Naive thymus-derived CD8-positive, alpha-beta T cell (primary cell): ENCODE data around the gene KRT24. TPM values are rescaled to one million over a fixed set of nuclear protein-coding genes. Genes with fewer than 3 reads are reported as not detected.
A peak's percentile ranks its signal among the peaks of the same experiment; 100 is the strongest.
"Not testable (repeated sequence)": the region's sequence is repeated elsewhere in the genome, so short reads cannot be mapped to it uniquely, and the experiment has no call there.

Experiments used
- ATAC-seq, 2 donors: fragments of 150-1000 bp; cut with Tn5 transposase in 1 of 2; sonication (Bioruptor Pico), chemical (Tn5 transposase) in 1 of 2; 1 replicate in 1 of 2; 2 replicates in 1 of 2; pipeline ENCODE4 v1.10.0; 2021; ENCODE audit warnings: mild to moderate bottlenecking in 2 of 2, moderate library complexity in 2 of 2
- POLR2A ChIA-PET: fragments of 350-600 bp; sonication (Branson Sonifier 250); formaldehyde crosslinking; loops from one replicate; lab custom pipeline; 2021; ENCODE audit warnings: antibody characterized with exemption; lab: Charles Lee
- DNase-seq, 10 donors: peaks; one replicate each; pipeline versions ENCODE4 v3.0.0 to v3.0.0-alpha.2; 2020 to 2022
- H3K27ac Mint-ChIP-seq, 10 donors: one replicate each; pipeline ENCODE4 v1.8.0; 2020 to 2022; ENCODE audit warnings: mild to moderate bottlenecking in 10 of 10, mixed read lengths in 10 of 10, moderate library complexity in 4 of 10, inconsistent platforms in 1 of 10
- H3K27me3 Mint-ChIP-seq, 5 donors: one replicate each; pipeline ENCODE4 v1.8.0; 2021 to 2022; ENCODE audit warnings: mixed read lengths in 5 of 5
- H3K36me3 Mint-ChIP-seq, 3 donors: one replicate each; pipeline ENCODE4 v1.8.0; 2020 to 2022; ENCODE audit warnings: mixed read lengths in 3 of 3, mild to moderate bottlenecking in 2 of 3, inconsistent platforms in 1 of 3
- H3K4me1 Mint-ChIP-seq, 4 donors: one replicate each; pipeline ENCODE4 v1.8.0; 2021 to 2022; ENCODE audit warnings: mixed read lengths in 4 of 4
- H3K4me3 Mint-ChIP-seq, 10 donors: one replicate each; pipeline ENCODE4 v1.8.0; 2020 to 2022; ENCODE audit warnings: mild to moderate bottlenecking in 10 of 10, mixed read lengths in 10 of 10, moderate library complexity in 6 of 10, inconsistent platforms in 1 of 10
- H3K9me3 Mint-ChIP-seq, 9 donors: one replicate each; pipeline ENCODE4 v1.8.0; 2020 to 2022; ENCODE audit warnings: mixed read lengths in 9 of 9, mild to moderate bottlenecking in 3 of 9, inconsistent platforms in 1 of 9, moderate library complexity in 1 of 9
- polyA plus RNA-seq, 3 donors: library from polyadenylated mRNA; unstranded; fragments of 300-500 nt; fragmentation: Illumina TruSeq; gene quantifications; one replicate each; pipeline ENCODE4 v1.2.3, GENCODE V29; 2021
- total RNA-seq, 8 experiments: library from RNA in 2 of 8; stranded (reverse) in 2 of 8; gene quantifications; one replicate each; pipeline ENCODE4 v1.2.3 and lab custom pipeline; 2021 to 2026

Gene KRT24
- total RNA-seq (not detected), polyA plus RNA-seq (not detected), total RNA-seq (lab: John Stamatoyannopoulos, UW) (0 reads per million in 6 experiments)

GRCh38 chr17:40703652-40704051 is at the start of gene KRT24:
Gene KRT24, minus strand, starts transcription at chr17:40703752. Its CDS starts 59 bp downstream, at chr17:40703693.
- H3K36me3 Mint-ChIP-seq = no peaks in the 10 kb centered on the region
- no peaks in the 10 kb centered on the region for H3K9me3 Mint-ChIP-seq
- H3K4me1 Mint-ChIP-seq = no peaks in the 10 kb centered on the region
- H3K27ac Mint-ChIP-seq = no peak within 1 kb of the TSS
- no peak for DNase-seq
- H3K4me3 Mint-ChIP-seq = no peak within 1 kb of the TSS
- POLR2A ChIA-PET = no interaction called here
- H3K27me3 Mint-ChIP-seq = peaks cover 13 to 47% (median 25%) of the 10 kb centered on the region in 5 donors
- ATAC-seq = no peak

DNA sequence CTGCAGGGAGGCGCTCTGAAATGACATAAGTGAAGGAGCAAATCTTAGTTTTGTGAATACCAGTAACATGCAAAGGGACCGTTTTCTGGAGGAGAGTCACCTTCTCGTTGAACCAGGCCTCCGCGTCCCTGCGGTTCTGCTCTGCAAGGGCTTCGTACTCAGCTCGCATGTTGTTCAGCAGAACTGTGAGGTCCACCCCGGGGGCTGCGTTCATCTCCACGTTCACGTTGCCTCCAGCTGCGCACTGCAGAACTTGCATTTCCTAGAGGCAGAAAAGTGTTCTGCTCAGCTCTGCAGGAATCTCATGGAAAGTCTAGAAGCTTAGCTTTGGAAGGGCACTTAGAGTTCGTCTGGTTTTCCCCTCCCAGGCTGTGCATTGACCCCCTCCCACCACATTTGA is 47.5 kb upstream of the KRT24 start:
- Mint-ChIP-seq H3K27ac (no peak overlapping the region), H3K9me3 (peaks cover 0 to 4% (median 2%) of the 10 kb centered on the region in 9 donors), H3K27me3 (peaks cover 9 to 45% (median 26%) of the 10 kb centered on the region in 5 donors), H3K4me3 (no peak overlapping the region), H3K4me1 (no peaks in the 10 kb centered on the region), H3K36me3 (no peaks in the 10 kb centered on the region)
- ATAC-seq (no peak), DNase-seq (no peak)
- POLR2A ChIA-PET = no interaction called here

DNA sequence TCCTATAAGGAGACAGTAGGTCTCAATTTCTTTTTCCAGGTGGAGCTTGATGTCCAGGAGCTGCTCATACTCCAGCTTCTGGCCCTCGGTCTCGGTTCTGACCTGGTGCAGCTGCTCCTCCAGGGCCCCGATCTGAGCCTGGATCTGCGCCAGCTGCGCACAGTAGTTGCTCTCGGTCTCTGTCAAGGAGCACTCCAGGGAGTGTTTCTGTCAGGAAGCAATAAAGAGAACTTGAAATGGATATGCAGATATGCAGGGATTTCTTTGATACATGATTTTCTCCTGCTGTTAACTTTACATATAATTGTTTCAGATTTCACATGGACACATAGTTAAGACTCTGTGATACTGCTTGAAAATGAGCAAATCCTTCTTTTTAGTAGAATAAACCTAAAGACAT is 46.8 kb upstream of the KRT24 start:
- H3K4me3 Mint-ChIP-seq = no peak overlapping the region
- peaks cover 10 to 46% (median 29%) of the 10 kb centered on the region in 5 donors for H3K27me3 Mint-ChIP-seq
- H3K36me3 Mint-ChIP-seq = no peaks in the 10 kb centered on the region
- ATAC-seq (no peak), DNase-seq (no peak)
- no peak overlapping the region for H3K27ac Mint-ChIP-seq
- H3K4me1 Mint-ChIP-seq = no peaks in the 10 kb centered on the region
- POLR2A ChIA-PET = no interaction called here
- peaks cover 0 to 4% (median 2%) of the 10 kb centered on the region in 9 donors for H3K9me3 Mint-ChIP-seq

- DNase-seq, H3K4me1 Mint-ChIP-seq, H3K4me3 Mint-ChIP-seq, POLR2A ChIA-PET, H3K36me3 Mint-ChIP-seq, ATAC-seq, H3K9me3 Mint-ChIP-seq, H3K27ac Mint-ChIP-seq: not testable (repeated sequence)
- H3K27me3 Mint-ChIP-seq = peaks cover 10 to 57% (median 25%) of the 10 kb centered on the region in 5 donors
These were observed 45.1 kb upstream of the KRT24 start for GRCh38 chr17:40748666-40749065.

GRCh38 chr17:40738553-40738952 is 35.0 kb upstream of the KRT24 start:
- Mint-ChIP-seq H3K4me1 (peaks cover 0 to 2% (median 0%) of the 10 kb centered on the region in 4 donors), H3K4me3 (no peak overlapping the region), H3K27me3 (peaks cover 9 to 32% (median 22%) of the 10 kb centered on the region in 5 donors), H3K36me3 (peaks cover 0 to 7% (median 3%) of the 10 kb centered on the region in 3 donors), H3K27ac (peak overlapping the region in 1 of 10 donors; percentile 6), H3K9me3 (peaks cover 0 to 14% (median 7%) of the 10 kb centered on the region in 9 donors)
- POLR2A ChIA-PET = no interaction called here
- no peak for ATAC-seq
- DNase-seq = no peak

DNA sequence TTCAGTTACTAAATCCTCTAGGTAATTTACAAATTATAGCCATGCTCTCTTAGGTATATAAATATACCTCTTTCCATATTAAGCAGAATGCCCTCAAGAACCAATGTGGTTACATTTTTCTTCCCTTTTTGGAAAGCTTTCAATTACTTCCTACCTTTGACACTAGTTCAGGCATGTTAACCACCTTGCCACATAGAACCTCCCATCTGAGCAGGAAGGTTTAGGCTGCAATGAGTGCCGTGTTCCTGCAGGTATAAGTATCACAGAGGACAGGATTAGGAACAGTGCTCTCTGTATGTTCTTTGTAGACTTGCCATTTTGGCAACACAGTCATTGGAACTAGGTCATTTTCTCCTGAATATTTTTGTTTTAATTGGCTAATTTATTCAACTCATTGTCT is 31.5 kb upstream of the KRT24 start:
- DNase-seq = no peak
- Mint-ChIP-seq H3K27ac (no peak overlapping the region), H3K27me3 (peaks cover 8 to 39% (median 23%) of the 10 kb centered on the region in 5 donors), H3K4me3 (no peak overlapping the region), H3K9me3 (no peaks in the 10 kb centered on the region), H3K36me3 (no peaks in the 10 kb centered on the region), H3K4me1 (peaks cover 0 to 2% (median 0%) of the 10 kb centered on the region in 4 donors)
- POLR2A ChIA-PET = no interaction called here
- ATAC-seq = no peak

GRCh38 chr17:40734018-40734417 is 30.5 kb upstream of the KRT24 start:
- no peak for ATAC-seq
- no peaks in the 10 kb centered on the region for H3K36me3 Mint-ChIP-seq
- no peaks in the 10 kb centered on the region for H3K9me3 Mint-ChIP-seq
- H3K27ac Mint-ChIP-seq = no peak overlapping the region
- no peak for DNase-seq
- H3K27me3 Mint-ChIP-seq = peaks cover 6 to 39% (median 23%) of the 10 kb centered on the region in 5 donors
- peaks cover 0 to 2% (median 0%) of the 10 kb centered on the region in 4 donors for H3K4me1 Mint-ChIP-seq
- POLR2A ChIA-PET = interaction anchor here (0.7 kb wide), 1 partner anchor 686 kb away, joined by 4 read pairs; no protein-coding TSS in a partner anchor
- H3K4me3 Mint-ChIP-seq = no peak overlapping the region

DNA sequence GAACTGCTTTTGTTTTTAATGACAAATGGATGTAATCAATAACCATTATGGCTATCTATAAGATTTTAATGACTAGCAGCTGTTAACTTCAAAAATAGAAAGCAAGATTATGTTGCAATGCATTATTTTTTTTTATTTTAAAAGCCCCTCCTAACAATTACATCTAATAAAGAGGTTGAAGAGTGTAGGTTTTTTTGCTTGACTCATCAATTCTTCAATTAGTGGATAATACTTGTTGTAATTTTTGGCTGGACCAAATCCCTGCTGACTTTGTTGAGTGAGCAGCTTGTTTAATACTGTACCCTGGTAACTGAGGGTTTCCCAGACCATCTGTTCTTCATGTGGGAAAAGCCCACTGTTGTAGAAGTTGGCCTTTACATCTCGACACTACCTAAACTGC is 27.4 kb upstream of the KRT24 start:
- POLR2A ChIA-PET = no interaction called here
- no peak overlapping the region for H3K27ac Mint-ChIP-seq
- no peaks in the 10 kb centered on the region for H3K9me3 Mint-ChIP-seq
- H3K36me3 Mint-ChIP-seq = no peaks in the 10 kb centered on the region
- ATAC-seq (no peak), DNase-seq (no peak)
- no peak overlapping the region for H3K4me3 Mint-ChIP-seq
- peaks cover 4 to 27% (median 18%) of the 10 kb centered on the region in 5 donors for H3K27me3 Mint-ChIP-seq
- H3K4me1 Mint-ChIP-seq = peaks cover 0 to 10% (median 0%) of the 10 kb centered on the region in 4 donors

GRCh38 chr17:40727447-40728231 is 24.1 kb upstream of the KRT24 start:
- H3K27ac Mint-ChIP-seq = peak overlapping the region in 1 of 10 donors; percentile 46
- H3K36me3 Mint-ChIP-seq = no peaks in the 10 kb centered on the region
- H3K4me3 Mint-ChIP-seq = peak overlapping the region in 1 of 10 donors; percentile 37
- no peak for ATAC-seq
- POLR2A ChIA-PET = interaction anchor here (1.0 kb wide), 1 partner anchor 93 kb away, joined by 3 read pairs; no protein-coding TSS in a partner anchor
- peaks cover 0 to 10% (median 0%) of the 10 kb centered on the region in 4 donors for H3K4me1 Mint-ChIP-seq
- no peaks in the 10 kb centered on the region for H3K9me3 Mint-ChIP-seq
- peaks cover 4 to 46% (median 14%) of the 10 kb centered on the region in 5 donors for H3K27me3 Mint-ChIP-seq
- no peak for DNase-seq

- DNase-seq = peak in 3 of 10 donors; percentile 15 to 31 (median 30)
- H3K4me1 Mint-ChIP-seq = peaks cover 0 to 10% (median 0%) of the 10 kb centered on the region in 4 donors
- H3K27me3 Mint-ChIP-seq = peaks cover 4 to 40% (median 14%) of the 10 kb centered on the region in 5 donors
- POLR2A ChIA-PET = interaction anchor here (1.0 kb wide), 1 partner anchor 94 kb away, joined by 3 read pairs; no protein-coding TSS in a partner anchor
- H3K27ac Mint-ChIP-seq = no peak overlapping the region
- no peaks in the 10 kb centered on the region for H3K36me3 Mint-ChIP-seq
- H3K4me3 Mint-ChIP-seq = no peak overlapping the region
- H3K9me3 Mint-ChIP-seq = no peaks in the 10 kb centered on the region
- peak in 1 of 2 donors; percentile 56 for ATAC-seq
These were observed 23.4 kb upstream of the KRT24 start for GRCh38 chr17:40726919-40727318.

- Mint-ChIP-seq H3K27me3 (peaks cover 1 to 19% (median 10%) of the 10 kb centered on the region in 5 donors), H3K36me3 (no peaks in the 10 kb centered on the region), H3K4me3 (no peak overlapping the region), H3K9me3 (no peaks in the 10 kb centered on the region), H3K4me1 (peaks cover 0 to 10% (median 0%) of the 10 kb centered on the region in 4 donors), H3K27ac (peak overlapping the region in 1 of 10 donors; percentile 67)
- no peak for DNase-seq
- POLR2A ChIA-PET = no interaction called here
- ATAC-seq = no peak
These were observed 21.1 kb upstream of the KRT24 start for GRCh38 chr17:40724656-40725055.

DNA sequence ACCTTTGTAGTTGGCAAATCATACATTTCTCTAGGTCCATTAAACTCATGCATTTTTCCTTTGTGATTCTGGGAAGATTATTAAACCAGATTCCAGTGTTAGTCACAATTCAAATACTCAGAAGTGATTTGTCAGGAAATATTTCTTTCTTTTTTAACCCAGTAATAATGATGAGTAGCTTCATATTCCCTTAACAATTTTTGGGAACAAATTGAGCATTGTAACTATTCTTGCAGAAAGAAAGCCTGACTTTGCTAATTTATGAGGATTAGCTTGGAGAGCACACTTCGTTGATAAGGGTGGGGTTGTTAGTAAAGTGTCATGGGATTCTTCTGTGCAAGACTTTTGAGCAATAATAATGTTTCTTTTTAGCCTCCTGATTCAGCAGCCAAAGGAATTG is 18.7 kb upstream of the KRT24 start:
- DNase-seq (no peak), ATAC-seq (no peak)
- Mint-ChIP-seq H3K9me3 (no peaks in the 10 kb centered on the region), H3K4me1 (peaks cover 0 to 2% (median 0%) of the 10 kb centered on the region in 4 donors), H3K36me3 (no peaks in the 10 kb centered on the region), H3K27ac (no peak overlapping the region), H3K27me3 (peaks cover 0 to 19% (median 10%) of the 10 kb centered on the region in 5 donors), H3K4me3 (no peak overlapping the region)
- POLR2A ChIA-PET = no interaction called here

GRCh38 chr17:40720899-40721298 is 17.3 kb upstream of the KRT24 start:
- DNase-seq = no peak
- Mint-ChIP-seq H3K9me3 (no peaks in the 10 kb centered on the region), H3K4me1 (no peaks in the 10 kb centered on the region), H3K36me3 (no peaks in the 10 kb centered on the region), H3K4me3 (no peak overlapping the region), H3K27ac (no peak overlapping the region), H3K27me3 (peaks cover 0 to 19% (median 10%) of the 10 kb centered on the region in 5 donors)
- ATAC-seq = no peak
- POLR2A ChIA-PET = no interaction called here
